HG03571 (cell line): ENCODE measurements around the gene BDKRB2.

ENCODE experiments used
- ATAC-seq: cut with Tn5 transposase; IDR thresholded peaks from one replicate; pipeline ENCODE4 v1.9.1; 2021; ENCODE audit not compliant: unreplicated experiment

Gene BDKRB2

GRCh38 chr14:96176275-96176674 is 28.4 kb upstream of the BDKRB2 start:
- ATAC-seq, result no peak

GRCh38 chr14:96176811-96177211 is 27.8 kb upstream of the BDKRB2 start:
- ATAC-seq, result no peak

- no peak for ATAC-seq
These were observed 26.8 kb upstream of the BDKRB2 start for GRCh38 chr14:96177766-96178375.

DNA sequence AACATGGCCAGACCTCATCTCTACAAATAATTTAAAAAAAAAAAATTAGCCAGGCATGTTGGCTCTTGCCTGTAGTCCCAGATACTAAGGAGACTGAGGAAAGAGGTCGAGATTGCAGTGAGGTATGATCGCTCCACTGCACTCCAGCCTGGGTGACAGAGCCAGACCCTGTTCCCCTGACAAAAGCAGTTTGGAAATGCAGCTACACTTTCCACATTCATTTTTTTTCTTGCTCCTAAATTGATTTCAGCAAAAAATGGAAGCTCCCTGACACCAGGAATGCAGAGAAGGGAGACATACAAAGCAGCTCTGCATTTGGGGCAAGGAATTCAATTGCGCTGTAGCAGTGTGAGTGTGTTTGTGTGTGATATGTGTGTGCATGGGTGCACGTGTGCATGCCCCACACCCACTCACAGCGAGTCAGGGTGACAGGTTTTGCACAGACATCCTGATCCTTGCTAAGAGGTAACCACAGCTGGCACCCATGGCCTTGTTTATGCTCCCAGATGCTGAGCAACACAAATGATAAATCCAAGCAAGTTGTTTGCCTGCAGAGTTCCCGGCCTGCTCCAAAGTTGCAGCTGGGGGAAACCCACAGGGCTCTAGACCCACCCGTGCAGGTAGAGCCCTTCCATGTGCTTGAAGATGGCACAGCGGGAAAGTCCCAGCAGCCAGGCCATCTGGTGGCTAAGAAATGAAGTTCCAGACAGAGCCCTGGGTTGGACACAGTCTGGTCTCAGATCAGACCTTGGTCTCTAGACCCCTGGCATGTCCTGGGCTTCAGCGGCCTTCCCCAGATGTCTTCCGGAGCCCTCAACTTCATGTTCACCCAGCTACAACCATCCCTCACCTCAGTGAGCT is 25.9 kb upstream of the BDKRB2 start:
- ATAC-seq, result no peak

DNA sequence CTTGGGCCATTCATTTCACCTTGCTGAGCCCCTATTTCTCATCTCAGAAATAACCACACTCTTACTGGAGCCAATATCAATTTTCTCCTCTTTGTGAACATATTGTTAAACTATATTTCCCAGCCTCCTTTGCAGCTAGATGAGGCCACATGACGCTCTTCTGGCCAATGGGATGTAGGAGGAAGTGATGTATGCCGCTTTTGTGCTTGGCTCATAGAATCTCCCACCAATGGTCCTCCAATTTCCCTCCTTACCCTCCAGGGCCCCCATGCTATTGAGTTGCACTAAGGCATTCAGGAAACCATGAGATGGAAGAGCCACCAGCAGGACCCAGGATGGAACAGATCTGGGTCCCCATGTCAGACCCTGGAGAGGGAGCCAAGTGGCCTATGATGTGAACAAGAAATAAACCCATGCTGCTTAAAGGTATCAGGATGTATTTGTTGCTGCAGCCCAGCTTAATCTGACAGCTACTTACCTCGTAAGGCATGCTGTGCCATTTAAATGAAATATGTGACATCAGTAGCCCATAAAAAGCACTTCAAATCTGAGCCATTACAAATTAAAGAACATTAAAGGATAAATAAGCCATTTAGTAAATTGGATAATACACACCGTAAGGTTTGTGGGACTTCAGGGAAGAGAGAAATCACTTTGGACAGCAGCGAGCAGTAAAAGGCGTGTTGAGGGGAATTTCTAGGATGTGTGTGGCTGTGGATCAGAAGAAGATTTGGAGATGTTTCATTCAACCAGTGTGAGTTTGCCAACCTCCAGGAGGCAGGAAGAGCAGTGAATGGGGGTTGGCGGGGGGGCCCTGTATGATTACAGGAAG is 24.4 kb upstream of the BDKRB2 start:
- no peak for ATAC-seq

DNA sequence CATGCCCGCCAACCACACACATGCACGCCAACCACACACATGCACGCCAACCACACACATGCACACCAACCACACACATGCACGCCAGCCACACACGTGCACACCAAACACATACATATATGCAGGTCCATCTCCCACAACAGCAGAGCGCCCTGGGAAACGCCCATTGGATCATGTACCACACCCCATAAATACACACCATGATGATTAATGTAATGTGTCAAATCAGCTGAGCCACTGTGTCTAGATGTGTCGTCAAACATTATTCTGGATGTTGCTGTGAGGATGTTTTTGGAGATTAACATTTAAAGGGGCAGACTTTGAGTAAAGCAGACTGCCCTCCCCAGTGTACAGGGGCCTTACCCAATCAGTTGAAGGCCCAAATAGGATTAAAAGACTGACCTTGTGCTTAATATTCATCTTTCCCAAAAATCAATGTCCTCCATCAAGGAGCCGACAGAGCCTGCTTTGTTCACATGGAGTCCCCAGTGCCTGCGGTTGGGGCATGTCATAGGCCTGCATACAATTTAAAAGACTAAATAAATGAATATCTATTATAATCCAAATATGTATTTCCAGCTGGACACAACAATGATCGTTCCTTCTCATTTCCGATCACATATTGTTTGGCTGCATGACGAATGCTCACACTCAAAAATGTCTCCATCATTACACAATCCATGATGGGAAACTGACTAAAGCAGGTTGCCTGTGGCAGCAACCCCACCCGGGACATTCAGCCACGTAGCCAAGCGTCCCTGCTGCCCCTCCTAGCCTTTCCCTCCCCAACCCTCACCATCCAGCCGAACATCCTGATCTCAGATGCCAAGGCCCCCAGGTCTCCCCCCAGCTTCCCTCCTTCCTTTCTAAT is 23.2 kb upstream of the BDKRB2 start:
- ATAC-seq, result no peak

DNA sequence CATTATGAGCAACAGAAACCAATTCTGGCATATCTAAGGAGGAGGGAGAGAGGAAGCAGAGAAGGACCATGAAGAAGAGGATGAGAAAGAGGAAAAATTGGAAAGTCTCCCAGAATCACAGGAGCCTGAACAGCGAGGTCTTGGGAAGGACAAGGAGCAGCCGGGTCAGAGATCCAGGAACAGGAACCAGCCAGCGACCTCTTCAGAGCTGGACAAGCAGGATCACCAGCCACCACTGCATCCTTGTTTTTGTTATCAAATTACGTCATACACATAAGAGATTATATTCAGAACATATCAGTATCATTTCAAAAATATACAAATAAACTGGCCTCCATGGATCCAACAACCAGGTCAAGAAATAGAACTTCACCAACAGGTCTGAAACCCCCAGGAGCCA is 22.1 kb upstream of the BDKRB2 start:
- no peak for ATAC-seq

GRCh38 chr14:96184737-96185136 is 19.9 kb upstream of the BDKRB2 start:
- no peak for ATAC-seq

DNA sequence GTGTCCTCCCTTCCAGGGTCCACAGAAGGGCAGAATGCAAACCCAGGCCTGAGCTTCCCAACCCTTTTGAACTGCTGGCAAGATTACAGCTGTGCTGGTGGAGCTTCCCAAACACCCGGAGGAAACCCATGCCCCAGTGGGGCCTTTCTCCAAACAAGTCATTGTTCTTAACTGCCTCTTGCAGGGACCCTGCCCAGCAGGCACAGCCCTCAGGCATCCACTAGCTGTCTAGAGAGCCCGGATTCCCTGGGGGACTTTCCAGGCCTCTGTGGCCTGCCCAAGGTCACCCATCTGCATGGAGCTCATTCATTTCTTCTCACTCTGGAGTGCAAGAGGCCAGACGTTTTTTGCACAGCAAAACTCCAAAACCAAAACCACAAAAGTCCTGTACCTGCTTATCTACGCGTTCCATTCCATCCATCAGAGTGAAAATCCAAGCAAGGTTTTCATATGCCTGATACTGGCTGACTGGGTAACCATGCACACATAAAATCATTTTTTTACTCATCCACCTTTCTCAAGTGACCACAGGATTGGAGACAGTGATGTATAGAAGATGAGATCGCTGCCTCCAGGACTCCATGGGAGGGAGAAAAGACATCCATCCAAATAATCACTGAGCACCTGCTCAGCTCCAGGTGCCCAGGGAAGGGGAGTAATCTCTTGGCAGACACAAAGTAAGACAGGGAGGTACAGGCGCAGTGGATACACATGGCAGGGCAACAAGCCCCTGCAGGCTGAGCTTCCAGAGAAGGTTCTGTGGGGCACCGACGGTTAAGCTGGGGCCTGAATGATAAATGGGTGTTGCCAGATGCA is 17.2 kb upstream of the BDKRB2 start:
- no peak for ATAC-seq

- no peak for ATAC-seq
These were observed 15.3 kb upstream of the BDKRB2 start for GRCh38 chr14:96189281-96189711.

DNA sequence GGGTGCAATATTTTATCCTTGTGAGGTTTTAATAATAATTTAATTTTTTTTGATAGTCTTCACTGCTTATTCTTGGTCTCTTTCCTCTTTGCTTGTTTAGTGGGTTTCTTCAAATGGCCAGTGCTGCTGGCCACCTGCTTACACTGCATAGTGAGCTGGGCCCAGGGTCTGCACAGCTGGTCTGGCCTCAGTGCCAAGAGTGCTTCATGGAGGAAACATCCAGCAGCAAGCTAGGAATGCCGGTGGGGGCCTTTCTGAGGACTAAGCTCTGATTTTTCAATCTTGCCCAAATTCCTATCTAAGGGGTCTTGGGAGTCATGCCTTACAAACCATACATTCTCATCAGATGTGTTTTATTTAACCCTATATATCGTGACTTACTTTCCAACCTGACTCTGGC is 13.3 kb upstream of the BDKRB2 start:
- no peak for ATAC-seq

- no peak for ATAC-seq
These were observed 12.7 kb upstream of the BDKRB2 start for GRCh38 chr14:96191841-96192462.

- ATAC-seq, result no peak
These were observed 11.4 kb upstream of the BDKRB2 start for GRCh38 chr14:96192975-96193805.

DNA sequence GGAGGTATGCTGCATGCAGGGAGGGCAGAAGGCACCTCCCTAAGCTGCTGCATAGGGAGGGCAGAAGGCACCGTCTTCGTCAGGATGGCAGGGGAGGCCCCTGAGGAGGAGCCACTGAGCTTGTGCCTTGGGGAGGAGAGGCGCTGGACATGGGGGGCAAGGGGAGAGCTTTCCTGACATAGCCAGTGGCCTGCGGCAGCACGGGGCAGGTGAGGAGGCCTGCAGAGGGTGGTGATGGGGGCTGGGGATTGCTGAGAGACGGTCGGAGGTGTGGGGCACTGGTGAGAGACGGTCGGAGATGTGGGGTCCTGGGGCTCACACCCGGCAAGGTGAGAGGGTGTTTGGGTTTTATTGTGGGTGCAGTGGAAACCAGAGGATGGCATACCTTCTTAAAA is 10.4 kb upstream of the BDKRB2 start:
- ATAC-seq, result no peak

- no peak for ATAC-seq
These were observed 9.8 kb upstream of the BDKRB2 start for GRCh38 chr14:96194657-96195431.

GRCh38 chr14:96195441-96196081 is 9.1 kb upstream of the BDKRB2 start:
- no peak for ATAC-seq

GRCh38 chr14:96197163-96197852 is 7.3 kb upstream of the BDKRB2 start:
- ATAC-seq, result no peak
